Measurements from ENCODE around the gene CCDC86. TPM values are rescaled to one million over a fixed set of nuclear protein-coding genes. Genes with fewer than 3 reads are reported as not detected.

The CCDC86 gene
- total and polyA plus RNA-seq, 7 experiments from 2014 or later, result 9.1 to 26.2 (median 12.4) TPM

DNA sequence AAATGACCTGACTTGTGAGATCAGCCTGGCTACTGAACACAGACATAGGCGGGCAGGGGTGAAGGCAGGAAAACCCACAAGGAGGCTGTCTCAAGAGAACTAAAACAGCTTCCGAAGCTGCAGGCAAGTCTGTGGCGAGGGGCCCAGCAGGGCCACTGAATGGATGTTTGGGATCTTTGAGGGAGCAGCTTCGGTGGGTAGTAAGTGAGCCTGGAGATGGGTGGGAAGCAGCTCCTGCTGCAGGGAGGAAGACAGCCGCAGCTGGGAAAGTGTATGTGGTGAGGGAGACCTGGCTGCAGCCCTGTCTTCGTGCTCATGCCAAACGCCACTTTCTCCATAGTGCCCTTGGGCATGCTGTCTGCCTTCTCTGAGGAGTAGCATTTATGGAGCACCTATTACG lies 3.4 kb downstream of the CCDC86 start:
- Mint-ChIP-seq H3K4me3 (peak overlapping the region in 6 of 10 donors; percentile 11 to 95 (median 91)), H3K27me3 (no peaks in the 10 kb centered on the region), H3K4me1 (peaks cover 31 to 48% (median 41%) of the 10 kb centered on the region in 7 donors), H3K36me3 (peaks cover 0 to 14% (median 8%) of the 10 kb centered on the region in 5 donors), H3K9me3 (peaks cover 0 to 7% (median 0%) of the 10 kb centered on the region in 11 donors), H3K27ac (peak overlapping the region in 2 of 9 donors; percentile 38 to 78)
- POLR2A ChIA-PET, result no interaction called here
- CTCF ChIA-PET, result no interaction called here
- Histone ChIP-seq H3K4me3 (ENCODE audit: low read length) (no peak overlapping the region), H3K27ac (ENCODE audit: low read depth, low read length) (no peak overlapping the region), H3K4me1 (ENCODE audit: control insufficient read depth in 2 of 2, insufficient read depth in 2 of 2, low read length in 2 of 2) (peaks cover 26 to 35% of the 10 kb centered on the region in 2 donors), H3K36me3 (ENCODE audit: control insufficient read depth in 2 of 3, insufficient read depth in 3 of 3, low read length in 3 of 3) (peaks cover 0 to 37% (median 12%) of the 10 kb centered on the region in 3 experiments), H3K9me3 (ENCODE audit: control insufficient read depth in 2 of 3, low read length in 3 of 3) (no peaks in the 10 kb centered on the region), H3K27me3 (ENCODE audit: control insufficient read depth in 2 of 2, insufficient read depth in 2 of 2, low read length in 2 of 2) (no peaks in the 10 kb centered on the region)
- DNase-seq (no peak), ATAC-seq (no peak)
- intact Hi-C loops (cut with micrococcal nuclease), result no loop called here

DNA sequence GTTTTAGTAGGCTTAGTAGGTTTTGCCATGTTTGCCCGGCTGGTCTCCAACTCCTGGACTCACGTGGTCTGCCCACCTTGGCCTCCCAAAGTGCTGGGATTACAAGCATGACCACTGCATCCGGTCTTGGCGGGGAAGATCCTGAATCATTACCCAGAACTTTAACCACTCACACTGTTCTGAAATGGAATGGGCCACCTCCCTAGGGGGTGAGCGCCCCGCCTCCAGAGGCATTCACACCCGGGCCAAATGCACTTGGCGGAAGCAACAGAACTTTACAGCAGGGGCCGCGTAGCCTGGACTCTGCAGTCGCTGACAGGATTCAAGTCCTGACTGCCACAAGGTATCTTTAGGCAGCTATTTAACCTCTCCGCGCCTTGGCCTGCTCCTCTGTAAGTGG lies 5.4 kb downstream of the CCDC86 start:
- Mint-ChIP-seq H3K9me3 (no peaks in the 10 kb centered on the region), H3K27ac (no peak overlapping the region), H3K36me3 (peaks cover 5 to 33% (median 15%) of the 10 kb centered on the region in 5 donors), H3K4me3 (no peak overlapping the region), H3K27me3 (no peaks in the 10 kb centered on the region), H3K4me1 (peaks cover 24 to 36% (median 32%) of the 10 kb centered on the region in 7 donors)
- intact Hi-C loops (cut with micrococcal nuclease), result no loop called here
- peaks cover 6 to 52% (median 12%) of the 10 kb centered on the region in 3 experiments for H3K36me3 ChIP-seq (ENCODE audit: control insufficient read depth in 2 of 3, insufficient read depth in 3 of 3, low read length in 3 of 3)
- no peak overlapping the region for H3K4me3 ChIP-seq (ENCODE audit: low read length)
- ChIA-PET CTCF (interaction anchor here (1.6 kb wide), 1 partner anchor 16 kb away, joined by 5 read pairs; no protein-coding TSS in a partner anchor), POLR2A (no interaction called here)
- no peak for ATAC-seq
- H3K9me3 ChIP-seq (ENCODE audit: control insufficient read depth in 2 of 3, low read length in 3 of 3), result no peaks in the 10 kb centered on the region
- peaks cover 18 to 28% of the 10 kb centered on the region in 2 donors for H3K4me1 ChIP-seq (ENCODE audit: control insufficient read depth in 2 of 2, insufficient read depth in 2 of 2, low read length in 2 of 2)
- H3K27me3 ChIP-seq (ENCODE audit: control insufficient read depth in 2 of 2, insufficient read depth in 2 of 2, low read length in 2 of 2), result no peaks in the 10 kb centered on the region
- no peak for DNase-seq
- H3K27ac ChIP-seq (ENCODE audit: low read depth, low read length), result no peak overlapping the region

DNA sequence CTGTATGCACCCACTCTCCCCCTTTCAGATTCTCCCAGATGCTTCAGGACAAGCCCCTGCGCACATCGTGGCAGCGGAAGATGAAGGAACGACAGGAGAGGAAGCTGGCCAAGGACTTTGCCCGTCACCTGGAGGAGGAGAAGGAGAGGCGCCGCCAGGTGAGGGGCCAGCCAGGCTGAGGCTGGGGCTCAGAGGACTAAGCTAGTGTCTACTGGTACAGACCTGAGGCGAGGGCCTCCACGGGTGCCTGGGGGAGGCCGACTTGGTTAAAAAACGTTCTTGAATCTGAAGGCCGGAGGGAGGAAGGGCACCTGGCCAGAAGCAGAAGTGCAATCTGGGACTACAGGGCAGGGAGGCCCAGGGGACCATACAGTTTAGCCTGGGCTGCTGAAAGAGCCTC lies 6.0 kb downstream of the CCDC86 start:
- Histone ChIP-seq H3K4me1 (ENCODE audit: control insufficient read depth in 2 of 2, insufficient read depth in 2 of 2, low read length in 2 of 2) (peaks cover 13 to 24% of the 10 kb centered on the region in 2 donors), H3K4me3 (ENCODE audit: low read length) (no peak overlapping the region), H3K27ac (ENCODE audit: low read depth, low read length) (no peak overlapping the region), H3K36me3 (ENCODE audit: control insufficient read depth in 2 of 3, insufficient read depth in 3 of 3, low read length in 3 of 3) (peaks cover 6 to 53% (median 12%) of the 10 kb centered on the region in 3 experiments), H3K27me3 (ENCODE audit: control insufficient read depth in 2 of 2, insufficient read depth in 2 of 2, low read length in 2 of 2) (no peaks in the 10 kb centered on the region), H3K9me3 (ENCODE audit: control insufficient read depth in 2 of 3, low read length in 3 of 3) (no peaks in the 10 kb centered on the region)
- Mint-ChIP-seq H3K27ac (no peak overlapping the region), H3K4me3 (no peak overlapping the region), H3K36me3 (peaks cover 5 to 33% (median 15%) of the 10 kb centered on the region in 5 donors), H3K4me1 (peaks cover 24 to 31% (median 27%) of the 10 kb centered on the region in 7 donors), H3K9me3 (no peaks in the 10 kb centered on the region), H3K27me3 (no peaks in the 10 kb centered on the region)
- intact Hi-C loops (cut with micrococcal nuclease), result no loop called here
- no peak for DNase-seq
- ChIA-PET POLR2A (no interaction called here), CTCF (no interaction called here)
- ATAC-seq, result no peak

DNA sequence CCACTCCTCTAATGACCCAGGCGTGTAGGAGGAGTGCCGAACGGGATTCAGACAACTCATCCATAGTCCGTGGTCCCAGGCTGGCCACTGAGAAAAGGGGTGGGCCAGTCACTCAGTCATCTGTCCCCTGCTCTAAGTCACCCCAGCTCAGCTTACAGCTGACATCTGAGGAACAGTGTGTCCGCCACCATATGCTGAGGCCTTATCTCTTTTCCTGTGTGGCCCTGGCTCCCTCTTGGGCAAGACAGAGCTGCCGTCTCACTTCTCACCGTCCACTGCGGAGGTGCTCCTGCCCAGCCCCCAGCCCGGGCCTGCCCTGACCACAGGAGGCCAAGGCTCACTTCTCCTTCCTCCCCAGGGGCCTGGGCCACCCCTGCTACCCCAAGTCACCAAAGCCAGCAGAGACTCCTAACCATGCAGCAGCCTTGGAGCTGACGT lies 6.8 kb downstream of the CCDC86 start:
- Histone ChIP-seq H3K4me1 (ENCODE audit: control insufficient read depth in 2 of 2, insufficient read depth in 2 of 2, low read length in 2 of 2) (peaks cover 4 to 16% of the 10 kb centered on the region in 2 donors), H3K4me3 (ENCODE audit: low read length) (no peak overlapping the region), H3K27ac (ENCODE audit: low read depth, low read length) (no peak overlapping the region), H3K9me3 (ENCODE audit: control insufficient read depth in 2 of 3, low read length in 3 of 3) (no peaks in the 10 kb centered on the region), H3K36me3 (ENCODE audit: control insufficient read depth in 2 of 3, insufficient read depth in 3 of 3, low read length in 3 of 3) (peaks cover 6 to 58% (median 12%) of the 10 kb centered on the region in 3 experiments), H3K27me3 (ENCODE audit: control insufficient read depth in 2 of 2, insufficient read depth in 2 of 2, low read length in 2 of 2) (no peaks in the 10 kb centered on the region)
- ChIA-PET POLR2A (no interaction called here), CTCF (no interaction called here)
- peaks cover 5 to 33% (median 15%) of the 10 kb centered on the region in 5 donors for H3K36me3 Mint-ChIP-seq
- intact Hi-C loops (cut with micrococcal nuclease), result no loop called here
- ATAC-seq (peak; percentile 74), DNase-seq (no peak)
- no peak overlapping the region for H3K4me3 Mint-ChIP-seq
- H3K9me3 Mint-ChIP-seq, result no peaks in the 10 kb centered on the region
- H3K27me3 Mint-ChIP-seq, result no peaks in the 10 kb centered on the region
- H3K27ac Mint-ChIP-seq, result no peak overlapping the region
- peaks cover 18 to 23% (median 19%) of the 10 kb centered on the region in 7 donors for H3K4me1 Mint-ChIP-seq

DNA sequence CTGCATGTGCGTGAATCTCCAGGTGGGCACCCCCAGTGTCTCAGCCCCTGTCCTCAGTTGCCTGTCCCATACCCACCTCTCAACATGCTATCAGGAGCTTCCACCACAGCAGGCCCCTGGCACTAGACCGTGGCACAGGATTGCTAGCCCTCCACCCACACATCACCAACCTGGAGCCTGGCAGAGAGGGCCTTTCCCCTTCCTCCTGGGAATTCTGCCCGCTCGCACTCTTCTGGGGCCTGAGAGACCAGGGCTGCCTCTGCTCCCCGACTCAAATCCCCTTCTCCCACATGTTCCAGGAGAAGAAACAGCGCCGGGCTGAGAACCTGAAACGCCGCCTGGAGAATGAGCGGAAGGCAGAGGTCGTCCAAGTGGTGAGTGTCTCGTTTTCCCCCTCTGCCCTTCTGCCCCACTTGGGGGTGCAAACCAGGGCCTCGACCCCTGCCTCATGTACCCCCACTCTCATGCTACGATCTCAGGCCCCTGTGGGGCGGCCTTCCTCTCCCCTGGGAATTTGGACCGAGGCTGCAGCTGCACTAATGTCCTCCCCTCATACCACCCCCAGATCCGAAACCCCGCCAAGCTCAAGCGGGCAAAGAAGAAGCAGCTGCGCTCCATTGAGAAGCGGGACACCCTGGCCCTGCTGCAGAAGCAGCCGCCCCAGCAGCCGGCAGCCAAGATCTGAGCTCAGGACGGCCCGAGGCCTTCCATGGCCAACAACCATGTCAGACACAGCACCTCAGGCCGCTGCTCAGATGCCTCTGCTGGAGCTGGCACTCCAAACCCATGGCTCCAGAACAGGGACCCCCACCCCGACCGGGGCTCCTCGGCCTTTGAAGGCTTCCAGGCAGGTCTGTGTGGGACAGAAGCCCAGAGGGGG lies 8.0 kb downstream of the CCDC86 start:
- CTCF ChIA-PET, result no interaction called here
- Histone ChIP-seq H3K9me3 (ENCODE audit: control insufficient read depth in 2 of 3, low read length in 3 of 3) (no peaks in the 10 kb centered on the region), H3K27ac (ENCODE audit: low read depth, low read length) (no peak overlapping the region), H3K36me3 (ENCODE audit: control insufficient read depth in 2 of 3, insufficient read depth in 3 of 3, low read length in 3 of 3) (peaks cover 6 to 58% (median 12%) of the 10 kb centered on the region in 3 experiments), H3K4me3 (ENCODE audit: low read length) (no peak overlapping the region), H3K4me1 (ENCODE audit: control insufficient read depth in 2 of 2, insufficient read depth in 2 of 2, low read length in 2 of 2) (peaks cover 0 to 6% of the 10 kb centered on the region in 2 donors), H3K27me3 (ENCODE audit: control insufficient read depth in 2 of 2, insufficient read depth in 2 of 2, low read length in 2 of 2) (no peaks in the 10 kb centered on the region)
- Mint-ChIP-seq H3K4me3 (peak overlapping the region in 1 of 10 donors; percentile 12), H3K4me1 (peaks cover 7 to 12% (median 7%) of the 10 kb centered on the region in 7 donors), H3K27ac (no peak overlapping the region), H3K9me3 (no peaks in the 10 kb centered on the region), H3K36me3 (peaks cover 5 to 33% (median 18%) of the 10 kb centered on the region in 5 donors), H3K27me3 (no peaks in the 10 kb centered on the region)
- DNase-seq (no peak), ATAC-seq (no peak)
- POLR2A ChIA-PET, result no interaction called here
- intact Hi-C loops (cut with micrococcal nuclease), result no loop called here

DNA sequence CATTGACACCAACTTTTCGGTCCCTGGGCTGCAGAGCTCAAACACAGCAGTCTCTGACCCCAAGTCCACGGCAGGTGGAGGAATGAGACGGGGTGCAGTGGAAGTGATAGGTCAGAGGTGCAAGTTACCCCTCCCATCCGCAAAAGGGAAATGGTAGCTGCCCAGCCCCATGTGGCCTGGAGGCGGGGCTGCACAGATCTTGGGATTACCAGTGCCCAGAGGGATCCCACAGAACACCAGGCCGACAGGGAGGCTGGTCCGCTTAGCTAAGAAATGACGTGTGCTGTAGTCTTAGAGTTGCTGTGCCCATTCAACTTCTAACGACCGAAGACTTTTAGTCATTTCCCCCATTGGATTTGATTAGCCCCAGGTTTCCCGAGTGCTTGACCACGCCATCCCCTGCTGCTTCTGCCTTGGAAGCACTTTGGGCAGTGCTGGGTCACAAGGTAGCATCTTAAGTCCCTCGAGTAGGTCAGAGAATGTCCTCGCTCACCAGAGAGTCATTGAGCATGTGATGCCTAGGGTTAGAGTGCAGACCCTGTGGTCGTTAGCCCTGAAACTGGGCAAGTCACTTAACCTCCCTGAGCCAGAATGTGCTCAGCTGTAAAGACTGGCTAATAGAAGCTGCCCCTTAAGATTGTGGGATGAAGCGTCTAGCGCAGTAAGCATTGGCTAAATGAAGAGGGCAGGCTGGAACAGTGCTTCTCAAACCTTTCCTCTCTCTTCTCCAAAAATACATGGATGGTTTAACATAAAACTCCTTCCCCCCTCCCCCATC lies 9.6 kb downstream of the CCDC86 start:
- ChIA-PET POLR2A (no interaction called here), CTCF (interaction anchor here (0.5 kb wide), 1 partner anchor 405 kb away, joined by 8 read pairs; no protein-coding TSS in a partner anchor)

More for the DNA sequence above, 9.6 kb downstream of the CCDC86 start:
- H3K27me3 ChIP-seq (ENCODE audit: control insufficient read depth in 2 of 2, insufficient read depth in 2 of 2, low read length in 2 of 2), result no peaks in the 10 kb centered on the region
- peaks cover 5 to 33% (median 18%) of the 10 kb centered on the region in 5 donors for H3K36me3 Mint-ChIP-seq
- intact Hi-C loops (cut with micrococcal nuclease), result no loop called here
- H3K4me3 Mint-ChIP-seq, result no peak overlapping the region
- no peaks in the 10 kb centered on the region for H3K9me3 ChIP-seq (ENCODE audit: control insufficient read depth in 2 of 3, low read length in 3 of 3)
- H3K9me3 Mint-ChIP-seq, result no peaks in the 10 kb centered on the region
- H3K27ac ChIP-seq (ENCODE audit: low read depth, low read length), result no peak overlapping the region
- no peaks in the 10 kb centered on the region for H3K4me1 ChIP-seq (ENCODE audit: control insufficient read depth in 2 of 2, insufficient read depth in 2 of 2, low read length in 2 of 2)
- no peak for DNase-seq
- H3K36me3 ChIP-seq (ENCODE audit: control insufficient read depth in 2 of 3, insufficient read depth in 3 of 3, low read length in 3 of 3), result peaks cover 6 to 58% (median 12%) of the 10 kb centered on the region in 3 experiments
- H3K4me1 Mint-ChIP-seq, result peaks cover 0 to 7% (median 4%) of the 10 kb centered on the region in 7 donors
- ATAC-seq, result no peak
- H3K27me3 Mint-ChIP-seq, result peaks cover 0 to 2% (median 0%) of the 10 kb centered on the region in 5 donors
- H3K4me3 ChIP-seq (ENCODE audit: low read length), result no peak overlapping the region
- no peak overlapping the region for H3K27ac Mint-ChIP-seq

Data from naive thymus-derived CD4-positive, alpha-beta T cell (primary cell).